GM19468 (cell line): ENCODE results near the gene SIX1.
A peak's percentile ranks its signal among the peaks of the same experiment; 100 is the strongest.

Experiments
- ATAC-seq: cut with Tn5 transposase; IDR thresholded peaks from one replicate; pipeline ENCODE4 v1.9.1; 2021; ENCODE audit warnings: mild to moderate bottlenecking, moderate library complexity, moderate number of reproducible peaks; ENCODE audit not compliant: unreplicated experiment; ENCODE audit errors: extremely low read depth

SIX1 gene

GRCh38 chr14:60643463-60644314 is 5.6 kb downstream of the SIX1 start:
- ATAC-seq, result no peak

GRCh38 chr14:60643141-60643462 is 6.2 kb downstream of the SIX1 start:
- no peak for ATAC-seq

DNA sequence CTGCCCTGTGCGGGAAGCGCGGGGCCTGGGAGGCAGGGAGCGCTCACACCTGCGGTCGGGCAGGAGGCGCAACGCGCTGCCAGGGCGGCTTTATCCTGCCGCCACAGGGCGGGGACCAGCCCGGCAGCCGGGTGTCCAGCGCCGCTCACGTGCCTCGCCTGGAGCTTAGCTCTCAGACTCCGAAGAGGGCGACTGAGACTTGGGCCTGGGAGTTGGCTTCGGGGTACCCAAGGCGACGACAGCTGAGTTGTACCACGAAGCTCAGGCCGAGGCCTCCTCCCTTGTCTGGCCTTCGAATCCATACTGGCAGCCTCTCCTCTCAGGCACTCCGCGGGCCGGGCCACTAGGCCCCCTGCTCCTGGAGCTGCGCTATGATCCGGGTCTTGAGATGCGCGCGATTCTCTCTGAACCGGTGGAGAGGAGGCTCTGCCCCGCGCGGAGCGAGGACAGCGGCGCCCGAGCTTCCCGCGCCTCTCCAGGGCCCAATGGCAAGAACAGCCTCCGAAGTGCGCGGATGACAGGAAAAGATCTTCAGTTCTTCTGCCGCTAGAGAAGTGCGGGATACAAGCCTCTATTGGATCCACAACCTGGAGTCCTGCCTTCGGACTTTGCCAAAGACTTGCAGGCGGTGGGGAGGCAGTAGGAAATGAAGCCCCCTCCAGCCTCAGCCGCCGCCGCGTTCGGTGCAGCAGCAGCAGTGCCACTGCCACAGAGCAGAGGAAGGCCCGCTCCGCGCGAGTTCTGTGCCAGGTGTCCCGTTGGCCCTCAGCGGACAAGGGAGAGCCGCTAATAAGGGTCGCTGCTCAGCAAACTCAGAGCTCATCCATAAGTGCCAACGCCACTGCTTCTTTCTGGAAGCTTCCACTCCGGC is 6.8 kb downstream of the SIX1 start:
- ATAC-seq, result no peak

DNA sequence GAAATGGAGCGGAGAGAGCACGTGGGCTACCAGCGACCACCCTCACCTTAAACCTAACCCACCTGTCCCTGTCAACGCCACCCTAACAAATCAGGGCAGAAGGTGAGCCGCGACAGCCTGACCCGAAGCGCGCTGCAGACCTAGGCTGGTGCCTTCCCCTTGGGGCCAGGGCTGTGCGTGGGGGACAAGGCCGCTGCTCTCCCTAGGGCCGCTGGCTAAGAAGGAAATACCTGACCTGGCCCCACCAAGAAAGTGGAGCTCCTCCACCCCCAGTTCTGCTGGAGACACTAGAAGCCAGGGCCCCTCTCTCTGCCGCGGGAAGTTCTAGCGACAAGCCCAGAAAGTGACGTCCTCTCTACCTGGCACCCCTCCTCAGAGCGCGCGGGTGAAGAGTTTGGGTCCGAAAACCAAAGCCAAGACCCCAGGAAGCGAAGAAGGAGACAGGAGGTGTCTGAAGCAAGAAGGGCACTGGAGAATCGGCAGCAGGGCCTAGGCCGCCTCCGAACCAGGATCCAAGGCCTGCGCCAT is 7.5 kb downstream of the SIX1 start:
- no peak for ATAC-seq

GRCh38 chr14:60640859-60641741 is 8.2 kb downstream of the SIX1 start:
- ATAC-seq, result no peak

GRCh38 chr14:60639674-60640073 is 9.6 kb downstream of the SIX1 start:
- ATAC-seq, result no peak

DNA sequence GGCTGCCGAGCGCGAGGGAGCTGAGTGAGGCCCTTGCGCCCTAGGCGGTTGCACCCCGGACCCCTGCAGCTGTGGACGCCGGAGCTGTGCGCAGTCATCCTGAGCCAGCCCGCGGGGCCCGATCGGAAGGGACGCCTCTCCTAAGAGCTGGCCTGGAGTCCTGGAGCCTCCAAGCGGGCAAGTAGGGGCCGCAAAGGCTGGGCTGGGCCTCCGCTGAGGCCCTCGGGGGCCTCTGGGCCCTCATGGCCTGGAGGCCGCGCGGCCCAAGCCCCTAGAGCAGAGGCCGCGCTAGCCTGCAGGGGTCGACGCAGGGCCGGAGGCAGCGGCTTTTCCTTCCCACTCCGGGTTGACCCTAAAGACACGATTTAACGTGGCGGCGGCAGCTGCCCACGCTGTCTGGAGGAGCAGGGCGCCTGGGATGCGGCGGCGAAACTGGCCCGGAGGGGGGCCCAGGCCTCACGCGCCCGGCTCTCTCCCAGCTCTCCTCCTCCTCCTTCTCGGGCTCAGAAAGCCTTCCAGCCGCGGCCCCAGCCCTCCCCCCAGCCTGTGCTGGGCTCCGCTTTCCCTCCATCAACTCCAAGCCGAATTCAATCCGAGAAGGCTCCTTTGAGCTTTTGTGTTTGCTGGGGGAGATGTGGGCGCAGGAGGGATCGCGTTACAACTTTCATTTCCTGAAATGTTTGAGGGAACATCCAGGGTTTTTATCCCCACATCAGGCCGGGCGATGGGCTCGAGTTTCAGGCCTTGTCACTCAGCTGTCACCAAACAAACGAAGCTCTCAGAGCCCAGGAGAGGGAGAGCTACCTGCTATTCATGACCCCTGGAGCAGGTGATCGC is 11.6 kb downstream of the SIX1 start:
- no peak for ATAC-seq

GRCh38 chr14:60636879-60637478 is 12.3 kb downstream of the SIX1 start:
- ATAC-seq, result no peak

- ATAC-seq, result no peak
Measured at GRCh38 chr14:60634153-60634552, 15.1 kb downstream of the SIX1 start.

- peak; percentile 71 for ATAC-seq
Measured at GRCh38 chr14:60632777-60633176, 16.5 kb downstream of the SIX1 start.

- no peak for ATAC-seq
Measured at GRCh38 chr14:60632257-60632656, 17.0 kb downstream of the SIX1 start.

GRCh38 chr14:60631842-60632241 is 17.4 kb downstream of the SIX1 start:
- no peak for ATAC-seq

GRCh38 chr14:60630129-60630528 is 19.1 kb downstream of the SIX1 start:
- no peak for ATAC-seq

GRCh38 chr14:60628892-60629291 is 20.4 kb downstream of the SIX1 start:
- no peak for ATAC-seq

GRCh38 chr14:60622917-60623257 is 26.4 kb downstream of the SIX1 start:
- ATAC-seq, result no peak

GRCh38 chr14:60622210-60622916 is 26.9 kb downstream of the SIX1 start:
- no peak for ATAC-seq

DNA sequence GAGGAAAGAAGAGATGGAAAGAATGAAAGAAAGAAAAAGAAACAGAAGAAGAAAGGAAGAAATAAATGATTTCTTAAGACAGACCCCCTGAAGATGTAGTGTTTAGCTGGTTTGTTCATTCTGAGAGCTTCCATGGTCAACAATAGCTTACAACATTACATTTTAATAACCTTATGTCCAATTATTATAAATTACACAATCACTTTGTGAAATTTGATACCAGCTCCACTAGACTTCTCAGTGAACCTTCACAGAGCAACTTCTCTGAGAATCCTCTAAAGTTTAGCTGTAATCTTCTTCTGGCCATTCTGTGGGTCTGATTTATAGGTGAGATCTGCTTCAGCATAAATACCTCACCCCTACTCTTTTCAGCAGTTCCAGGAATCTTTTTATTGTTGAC is 27.9 kb downstream of the SIX1 start:
- ATAC-seq, result no peak

- ATAC-seq, result no peak
Measured at GRCh38 chr14:60618241-60618640, 31.0 kb downstream of the SIX1 start.
